EL (cell line): ENCODE data around the gene TRABD.

Experiments
- DNase-seq: peaks from one replicate; pipeline ENCODE4 v3.0.0-alpha.2; 2016

Gene TRABD

GRCh38 chr22:50246242-50247175 is 60.8 kb downstream of the TRABD start:
- DNase-seq, result no peak

GRCh38 chr22:50247748-50248147 is 62.0 kb downstream of the TRABD start:
- DNase-seq, result peak; percentile 66

GRCh38 chr22:50248196-50249081 is 62.7 kb downstream of the TRABD start:
- no peak for DNase-seq
